ENCODE measurements around the gene MORN2.

- TF ChIP-seq MAX (IDR thresholded peaks at IDR 0.05; ENCODE audit: insufficient read depth, insufficient read length) = no peak
- no peak for TF ChIP-seq CTCF (IDR thresholded peaks at IDR 0.05; ENCODE audit: extremely low read depth in 1 of 2, insufficient read depth in 1 of 2, low read depth in 1 of 2, low read length in 2 of 2)
- TF ChIP-seq MYC (IDR thresholded peaks at IDR 0.05; ENCODE audit: low read depth, low read length) = no peak
Observed at GRCh38 chr2:38828460-38828859, 47.3 kb upstream of the MORN2 start.

Data from endothelial cell of umbilical vein (primary cell).